Activated CD8-positive, alpha-beta memory T cell treated with anti-CD3 and anti-CD28 coated beads for 24 hours (primary cell): ENCODE measurements around the gene CABCOCO1.

ENCODE experiments used
- DNase-seq: peaks from one replicate; pipeline ENCODE4 v3.0.0-alpha.2; 2020

Gene CABCOCO1

DNA sequence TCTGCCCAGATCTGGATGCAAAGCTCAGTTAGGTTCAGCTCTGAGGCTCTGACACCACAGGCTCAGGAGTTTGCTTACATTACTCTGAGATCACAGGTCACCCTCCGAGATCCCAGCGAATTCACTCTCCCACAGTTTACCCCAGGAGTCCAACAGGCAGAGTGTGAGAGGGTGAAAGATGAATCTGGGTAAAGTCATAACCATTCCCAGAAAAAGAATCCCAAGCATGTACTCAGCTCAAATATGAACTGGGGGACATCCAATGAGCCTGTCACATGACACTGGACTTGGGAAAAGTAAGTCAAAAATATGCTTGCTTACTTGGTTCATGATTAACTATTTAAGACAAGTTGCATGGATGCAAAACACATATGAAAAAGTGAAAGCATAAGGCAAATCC is 128.5 kb downstream of the CABCOCO1 start:
- DNase-seq, result no peak

GRCh38 chr10:61792097-61792716 is 129.5 kb downstream of the CABCOCO1 start:
- DNase-seq, result no peak

GRCh38 chr10:61792921-61793320 is 130.2 kb downstream of the CABCOCO1 start:
- DNase-seq, result no peak

- no peak for DNase-seq
These were observed 131.3 kb downstream of the CABCOCO1 start for GRCh38 chr10:61793760-61794703.

DNA sequence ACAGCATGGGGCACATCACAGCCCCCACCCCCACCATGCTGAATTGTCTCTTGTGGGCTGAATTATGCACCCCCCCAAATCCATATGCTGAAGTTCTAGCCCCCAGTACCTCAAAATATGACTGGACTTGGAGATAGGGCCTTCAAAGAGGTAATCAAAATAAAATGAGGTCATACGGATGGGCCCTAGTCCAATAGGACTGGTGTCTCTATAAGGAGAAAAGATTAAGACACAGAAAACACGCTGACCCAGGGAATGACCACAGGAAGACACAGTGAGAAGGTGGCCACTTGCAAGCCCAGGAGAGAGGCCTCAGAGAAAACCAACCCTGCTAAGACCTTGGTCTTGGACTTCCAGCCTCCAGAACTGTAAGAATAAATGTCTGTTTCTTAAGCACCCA is 132.4 kb downstream of the CABCOCO1 start:
- DNase-seq, result no peak

- DNase-seq, result no peak
These were observed 132.8 kb downstream of the CABCOCO1 start for GRCh38 chr10:61795551-61795950.

- no peak for DNase-seq
These were observed 134.1 kb downstream of the CABCOCO1 start for GRCh38 chr10:61796785-61797184.

DNA sequence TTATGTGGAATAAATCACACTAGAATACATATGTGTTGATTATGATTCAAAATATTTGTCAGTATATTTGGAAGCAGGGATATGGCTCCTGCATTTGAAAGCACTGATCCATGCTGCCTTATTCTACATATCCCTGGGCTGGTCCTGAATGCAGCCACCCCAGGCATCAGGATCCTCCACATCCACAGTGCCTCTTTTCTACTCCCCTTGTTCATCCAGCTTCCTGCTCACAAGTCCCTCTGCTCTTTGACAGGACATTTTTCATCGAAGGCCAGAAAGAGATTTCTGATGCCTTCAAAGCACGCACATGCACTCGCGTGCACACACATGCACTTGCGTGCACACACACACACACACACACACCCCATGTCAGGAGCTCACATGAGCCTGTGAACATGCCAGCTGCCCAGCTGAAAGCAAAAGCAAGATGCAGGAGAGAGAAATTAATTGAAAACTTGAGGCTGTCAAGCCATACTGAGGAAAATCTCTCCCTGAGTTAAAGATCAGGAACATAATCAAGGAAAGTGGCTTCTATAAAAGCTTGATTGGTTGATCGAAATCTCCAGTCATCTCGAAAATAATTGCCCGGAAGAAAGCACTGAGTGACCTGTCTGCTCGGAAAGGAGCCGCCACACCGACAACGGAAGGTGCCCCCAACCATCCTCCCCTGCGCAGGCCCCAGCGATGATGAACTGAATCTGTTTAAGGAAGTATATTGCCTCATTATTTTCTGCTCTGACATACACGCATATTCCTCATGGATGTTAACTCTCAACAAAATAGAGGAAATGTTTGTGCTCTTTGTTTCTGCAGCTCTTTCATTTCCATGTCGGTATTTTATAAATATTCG is 134.8 kb downstream of the CABCOCO1 start:
- DNase-seq, result no peak

DNA sequence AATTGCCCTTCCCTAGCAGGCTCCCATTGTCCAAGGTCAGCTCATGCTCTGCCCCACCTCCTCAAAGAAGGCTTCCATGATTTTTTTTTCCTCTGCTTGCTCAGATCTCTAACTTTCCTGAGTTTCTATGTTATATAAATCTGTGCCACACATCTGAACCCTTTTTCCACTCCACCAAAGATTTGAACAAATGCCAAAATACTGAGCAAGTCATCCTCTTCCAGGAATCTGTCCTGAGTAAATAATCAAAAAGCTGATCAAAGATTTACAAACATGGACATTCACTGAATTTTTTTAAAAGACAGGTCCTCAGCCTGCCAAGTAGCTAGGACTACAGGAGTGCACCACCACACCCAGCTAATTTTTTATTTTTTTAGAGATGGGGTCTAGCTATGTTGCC is 136.0 kb downstream of the CABCOCO1 start:
- no peak for DNase-seq

GRCh38 chr10:61801484-61801883 is 138.8 kb downstream of the CABCOCO1 start:
- no peak for DNase-seq

DNA sequence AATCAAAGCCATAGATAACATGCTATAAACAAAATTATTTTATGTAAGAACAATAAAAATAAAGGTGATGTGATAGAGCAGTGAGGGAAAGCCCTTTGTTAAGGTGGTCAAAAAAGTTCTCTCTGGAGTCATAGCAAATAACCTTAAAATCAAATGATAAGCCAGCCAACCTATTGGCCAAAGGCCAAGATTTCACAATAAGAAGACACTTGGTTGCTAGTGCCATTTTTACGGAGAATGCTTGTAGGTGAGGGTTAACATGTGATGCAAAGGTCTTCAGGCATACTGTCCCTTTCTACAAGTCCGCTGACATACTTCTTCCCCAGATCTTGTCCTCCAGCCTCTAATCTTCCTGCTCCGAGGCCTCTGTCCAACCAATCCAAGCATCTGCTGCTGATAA is 140.5 kb downstream of the CABCOCO1 start:
- DNase-seq, result no peak

DNA sequence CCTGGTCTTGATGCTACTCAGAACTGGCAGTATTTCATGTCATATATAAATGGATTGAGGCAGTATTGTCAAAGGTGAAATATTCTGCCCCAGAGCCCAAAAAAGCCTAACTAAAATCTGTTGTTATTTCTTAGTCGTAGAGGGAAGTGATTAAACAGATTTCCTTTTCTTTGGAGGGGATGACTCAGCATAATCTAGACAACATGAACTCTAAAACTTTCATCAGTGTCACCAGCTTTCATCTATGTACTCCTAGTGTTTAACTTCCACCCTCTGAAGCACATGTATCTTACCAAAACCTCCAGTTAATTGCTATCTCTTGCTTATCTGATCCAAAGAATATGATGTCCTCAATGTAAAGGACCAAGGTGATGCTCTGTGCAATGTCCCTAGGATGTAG is 141.7 kb downstream of the CABCOCO1 start:
- no peak for DNase-seq

GRCh38 chr10:61805091-61805490 is 142.4 kb downstream of the CABCOCO1 start:
- DNase-seq, result no peak

DNA sequence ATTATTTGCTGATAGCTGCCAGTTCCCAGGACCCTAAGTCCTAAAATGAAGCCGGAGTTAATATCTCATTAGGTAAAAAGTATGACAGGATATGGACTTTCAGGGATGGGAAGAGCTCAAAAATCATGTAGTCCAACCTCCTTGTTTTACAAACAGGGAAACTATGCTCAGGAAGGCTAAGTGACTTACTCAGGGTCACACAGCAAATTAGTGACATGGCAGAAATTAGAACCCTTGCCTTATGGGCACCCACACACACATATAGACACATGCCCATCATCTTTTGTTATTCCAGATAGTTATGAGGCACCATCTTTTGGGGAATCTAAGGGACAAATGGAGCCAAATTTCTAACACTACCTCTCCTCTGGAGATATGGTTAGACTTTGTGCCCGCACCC is 147.5 kb downstream of the CABCOCO1 start:
- DNase-seq, result no peak

- DNase-seq, result no peak
These were observed 149.5 kb downstream of the CABCOCO1 start for GRCh38 chr10:61812052-61812721.

- DNase-seq, result no peak
These were observed 150.2 kb downstream of the CABCOCO1 start for GRCh38 chr10:61812920-61813319.

- DNase-seq, result no peak
These were observed 151.4 kb downstream of the CABCOCO1 start for GRCh38 chr10:61814160-61814559.

DNA sequence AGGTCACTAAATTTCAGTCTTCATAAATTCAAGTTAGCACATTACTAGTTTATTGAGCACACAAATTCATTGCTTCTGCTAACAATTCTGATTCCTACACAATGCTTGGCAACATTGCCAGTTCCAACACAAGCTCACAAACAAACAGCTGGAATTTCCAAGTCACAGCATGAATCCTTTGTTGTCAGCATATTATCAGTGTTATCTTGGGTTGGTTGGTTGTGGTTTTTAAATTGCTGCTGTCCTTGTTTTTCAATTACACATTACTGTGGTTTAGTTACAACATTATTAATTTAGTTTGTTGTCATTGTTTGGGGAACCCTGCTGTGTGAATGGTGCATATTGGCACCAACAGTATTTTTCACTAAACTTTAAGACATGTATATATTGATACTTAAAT is 152.8 kb downstream of the CABCOCO1 start:
- no peak for DNase-seq
